ENCODE results near the gene CMTM6.

DNA sequence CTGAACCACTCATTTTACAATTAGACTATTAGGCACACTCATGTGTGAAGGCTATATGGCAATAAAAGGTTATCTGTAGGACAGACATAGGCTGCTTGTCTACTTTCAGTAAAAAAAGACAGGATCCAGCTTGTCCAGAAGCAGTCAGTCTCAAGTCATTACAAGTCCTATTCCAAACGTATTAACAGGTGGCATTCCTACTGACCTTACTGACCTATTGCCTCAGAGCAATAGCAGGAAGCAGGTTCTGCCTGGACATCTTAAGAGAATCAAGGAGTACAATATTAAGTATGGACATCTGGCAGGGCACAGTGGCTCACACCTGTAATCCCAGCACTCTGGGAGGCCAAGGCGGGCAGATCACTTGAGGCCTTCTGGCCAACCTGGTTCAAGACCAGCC lies 7.0 kb downstream of the CMTM6 start:
- TF ChIP-seq ZNF8 (CRISPR knock-in tag; IDR thresholded peaks at IDR 0.05) (no peak), RARB (CRISPR knock-in tag; IDR thresholded peaks at IDR 0.05) (no peak), GLIS3 (CRISPR knock-in tag; IDR thresholded peaks at IDR 0.05) (no peak), ZC3H10 (CRISPR knock-in tag; IDR thresholded peaks at IDR 0.05) (no peak), PPARA (CRISPR knock-in tag; IDR thresholded peaks at IDR 0.05; ENCODE audit: borderline replicate concordance) (no peak), ZFP3 (CRISPR knock-in tag; IDR thresholded peaks at IDR 0.05) (no peak), TCF4 (CRISPR knock-in tag; IDR thresholded peaks at IDR 0.05; ENCODE audit: borderline replicate concordance) (no peak)
- TF ChIP-seq, protein P1, sequence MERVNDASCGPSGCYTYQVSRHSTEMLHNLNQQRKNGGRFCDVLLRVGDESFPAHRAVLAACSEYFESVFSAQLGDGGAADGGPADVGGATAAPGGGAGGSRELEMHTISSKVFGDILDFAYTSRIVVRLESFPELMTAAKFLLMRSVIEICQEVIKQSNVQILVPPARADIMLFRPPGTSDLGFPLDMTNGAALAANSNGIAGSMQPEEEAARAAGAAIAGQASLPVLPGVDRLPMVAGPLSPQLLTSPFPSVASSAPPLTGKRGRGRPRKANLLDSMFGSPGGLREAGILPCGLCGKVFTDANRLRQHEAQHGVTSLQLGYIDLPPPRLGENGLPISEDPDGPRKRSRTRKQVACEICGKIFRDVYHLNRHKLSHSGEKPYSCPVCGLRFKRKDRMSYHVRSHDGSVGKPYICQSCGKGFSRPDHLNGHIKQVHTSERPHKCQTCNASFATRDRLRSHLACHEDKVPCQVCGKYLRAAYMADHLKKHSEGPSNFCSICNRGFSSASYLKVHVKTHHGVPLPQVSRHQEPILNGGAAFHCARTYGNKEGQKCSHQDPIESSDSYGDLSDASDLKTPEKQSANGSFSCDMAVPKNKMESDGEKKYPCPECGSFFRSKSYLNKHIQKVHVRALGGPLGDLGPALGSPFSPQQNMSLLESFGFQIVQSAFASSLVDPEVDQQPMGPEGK (CRISPR knock-in tag; IDR thresholded peaks at IDR 0.05; ENCODE audit: borderline replicate concordance), result no peak
